DOHH2 (cell line): ENCODE measurements around the gene NEU3.

Experiments
- H3F3A ChIP-seq: fragments of 200-600 bp; sonication (generic), shearing (Covaris generic); 2 replicates; pipeline ENCODE4 v1.6.0; 2016; ENCODE audit warnings: antibody characterized with exemption, mild to moderate bottlenecking; ENCODE audit not compliant: control insufficient read depth, insufficient read depth
- H3K27ac ChIP-seq: fragments of 200-600 bp; sonication (generic); 2 replicates; pipeline ENCODE4 v1.5.1; 2014; ENCODE audit warnings: low read depth, mild to moderate bottlenecking, low read length, moderate library complexity
- H3K27me3 ChIP-seq: fragments of 200-600 bp; sonication (generic); 2 replicates; pipeline ENCODE4 v1.6.1; 2014; ENCODE audit warnings: mild to moderate bottlenecking, low read length, mixed read lengths; ENCODE audit not compliant: control insufficient read depth
- H3K36me3 ChIP-seq: fragments of 200-600 bp; sonication (generic); 2 replicates; pipeline ENCODE4 v1.6.1; 2014; ENCODE audit warnings: mild to moderate bottlenecking, low read length, moderate library complexity, mixed read lengths; ENCODE audit not compliant: control insufficient read depth
- H3K4me1 ChIP-seq: fragments of 200-600 bp; sonication (generic); 2 replicates; pipeline ENCODE4 v1.6.1; 2014; ENCODE audit warnings: mild to moderate bottlenecking, low read length, mixed read lengths; ENCODE audit not compliant: control insufficient read depth
- H3K4me2 ChIP-seq: fragments of 200-600 bp; sonication (generic); 2 replicates; pipeline ENCODE4 v1.6.0; 2014; ENCODE audit warnings: mild to moderate bottlenecking, low read length, moderate library complexity
- H3K4me3 ChIP-seq: fragments of 200-600 bp; sonication (generic); 2 replicates; pipeline ENCODE4 v1.5.1; 2014; ENCODE audit warnings: mild to moderate bottlenecking, low read length, mixed read lengths
- H3K79me2 ChIP-seq: fragments of 200-600 bp; sonication (generic); 2 replicates; pipeline ENCODE4 v1.6.1; 2014; ENCODE audit warnings: mild to moderate bottlenecking, low read length, mixed read lengths; ENCODE audit not compliant: control insufficient read depth
- H3K9me2 ChIP-seq: fragments of 200-600 bp; sonication (generic); replicated peaks from 2 replicates; pipeline ENCODE4 v1.6.1; 2014; ENCODE audit warnings: mild to moderate bottlenecking, low read length, mixed read lengths; ENCODE audit not compliant: control insufficient read depth
- H3K9me3 ChIP-seq: fragments of 200-600 bp; sonication (generic); 2 replicates; pipeline ENCODE4 v1.6.1; 2014; ENCODE audit warnings: antibody characterized with exemption, low read length, mixed read lengths; ENCODE audit not compliant: control insufficient read depth, insufficient read depth
- H4K20me1 ChIP-seq: fragments of 200-600 bp; sonication (generic); 2 replicates; pipeline ENCODE4 v1.6.0; 2014; ENCODE audit warnings: low read depth, mild to moderate bottlenecking, antibody characterized with exemption, low read length, moderate library complexity; ENCODE audit not compliant: control insufficient read depth, insufficient read depth
- CTCF ChIP-seq: fragments of 200-600 bp; sonication (generic); IDR thresholded peaks from one replicate; pipeline ENCODE4 v1.5.1; 2014; ENCODE audit warnings: antibody characterized with exemption, mild to moderate bottlenecking, low read depth, low read length; ENCODE audit not compliant: poor library complexity, severe bottlenecking
- EZH2phosphoT487 ChIP-seq: fragments of 200-600 bp; sonication (generic); IDR thresholded peaks from 2 replicates; pipeline ENCODE4 v1.6.1; 2017; ENCODE audit warnings: borderline replicate concordance, mild to moderate bottlenecking, antibody characterized with exemption, low read length, moderate library complexity, mixed read lengths

Gene NEU3

GRCh38 chr11:74950374-74950969 lies 38.3 kb upstream of the NEU3 start:
- H3F3A ChIP-seq = peaks cover 16% of the 10 kb centered on the region
- TF ChIP-seq CTCF = no peak
- no peak for TF ChIP-seq EZH2phosphoT487
- peak overlapping the region; percentile 79 for H3K27ac ChIP-seq
- peak overlapping the region; percentile 88 for H3K4me3 ChIP-seq
- H3K27me3 ChIP-seq = no peaks in the 10 kb centered on the region
- peaks cover 57% of the 10 kb centered on the region for H3K36me3 ChIP-seq
- H3K9me2 ChIP-seq = no peaks in the 10 kb centered on the region
- no peaks in the 10 kb centered on the region for H3K9me3 ChIP-seq
- peaks cover 97% of the 10 kb centered on the region for H3K79me2 ChIP-seq
- H4K20me1 ChIP-seq = peaks cover 34% of the 10 kb centered on the region
- H3K4me2 ChIP-seq = peak overlapping the region; percentile 72
- peaks cover 59% of the 10 kb centered on the region for H3K4me1 ChIP-seq

GRCh38 chr11:74951226-74951625 lies 37.5 kb upstream of the NEU3 start:
- H3K79me2 ChIP-seq = peaks cover 99% of the 10 kb centered on the region
- peak overlapping the region; percentile 88 for H3K4me3 ChIP-seq
- peaks cover 16% of the 10 kb centered on the region for H3F3A ChIP-seq
- no peaks in the 10 kb centered on the region for H3K27me3 ChIP-seq
- TF ChIP-seq CTCF (no peak), EZH2phosphoT487 (no peak)
- H3K27ac ChIP-seq = peak overlapping the region; percentile 79
- H3K4me1 ChIP-seq = peaks cover 63% of the 10 kb centered on the region
- H3K36me3 ChIP-seq = peaks cover 59% of the 10 kb centered on the region
- peaks cover 38% of the 10 kb centered on the region for H4K20me1 ChIP-seq
- H3K4me2 ChIP-seq = peak overlapping the region; percentile 72
- no peaks in the 10 kb centered on the region for H3K9me3 ChIP-seq
- H3K9me2 ChIP-seq = no peaks in the 10 kb centered on the region

- Histone ChIP-seq H3K4me1 (peaks cover 69% of the 10 kb centered on the region), H3K27me3 (no peaks in the 10 kb centered on the region), H3K4me2 (peak overlapping the region; percentile 72), H3K9me3 (no peaks in the 10 kb centered on the region), H3K27ac (peak overlapping the region; percentile 84), H3K9me2 (no peaks in the 10 kb centered on the region), H3F3A (peaks cover 16% of the 10 kb centered on the region), H3K79me2 (peaks cover 99% of the 10 kb centered on the region), H3K36me3 (peaks cover 71% of the 10 kb centered on the region), H3K4me3 (peak overlapping the region; percentile 49), H4K20me1 (peaks cover 50% of the 10 kb centered on the region)
- TF ChIP-seq CTCF = no peak
- TF ChIP-seq EZH2phosphoT487 = no peak
Observed at GRCh38 chr11:74952752-74953151, 36.0 kb upstream of the NEU3 start.
